Placental pericyte (primary cell): ENCODE measurements around the gene STXBP3. TPM values are rescaled to one million over a fixed set of nuclear protein-coding genes. Genes with fewer than 3 reads are reported as not detected.

ENCODE experiments used
- total RNA-seq: library from RNA; depleted of rRNA; stranded (reverse); fragments of >200 nt; gene quantifications from 2 replicates; pipeline ENCODE4 v1.2.3, GENCODE V29; 2012

STXBP3 gene, protein sequence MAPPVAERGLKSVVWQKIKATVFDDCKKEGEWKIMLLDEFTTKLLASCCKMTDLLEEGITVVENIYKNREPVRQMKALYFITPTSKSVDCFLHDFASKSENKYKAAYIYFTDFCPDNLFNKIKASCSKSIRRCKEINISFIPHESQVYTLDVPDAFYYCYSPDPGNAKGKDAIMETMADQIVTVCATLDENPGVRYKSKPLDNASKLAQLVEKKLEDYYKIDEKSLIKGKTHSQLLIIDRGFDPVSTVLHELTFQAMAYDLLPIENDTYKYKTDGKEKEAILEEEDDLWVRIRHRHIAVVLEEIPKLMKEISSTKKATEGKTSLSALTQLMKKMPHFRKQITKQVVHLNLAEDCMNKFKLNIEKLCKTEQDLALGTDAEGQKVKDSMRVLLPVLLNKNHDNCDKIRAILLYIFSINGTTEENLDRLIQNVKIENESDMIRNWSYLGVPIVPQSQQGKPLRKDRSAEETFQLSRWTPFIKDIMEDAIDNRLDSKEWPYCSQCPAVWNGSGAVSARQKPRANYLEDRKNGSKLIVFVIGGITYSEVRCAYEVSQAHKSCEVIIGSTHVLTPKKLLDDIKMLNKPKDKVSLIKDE
- total RNA-seq, result 42.9 and 46.0 TPM in 2 replicates

DNA sequence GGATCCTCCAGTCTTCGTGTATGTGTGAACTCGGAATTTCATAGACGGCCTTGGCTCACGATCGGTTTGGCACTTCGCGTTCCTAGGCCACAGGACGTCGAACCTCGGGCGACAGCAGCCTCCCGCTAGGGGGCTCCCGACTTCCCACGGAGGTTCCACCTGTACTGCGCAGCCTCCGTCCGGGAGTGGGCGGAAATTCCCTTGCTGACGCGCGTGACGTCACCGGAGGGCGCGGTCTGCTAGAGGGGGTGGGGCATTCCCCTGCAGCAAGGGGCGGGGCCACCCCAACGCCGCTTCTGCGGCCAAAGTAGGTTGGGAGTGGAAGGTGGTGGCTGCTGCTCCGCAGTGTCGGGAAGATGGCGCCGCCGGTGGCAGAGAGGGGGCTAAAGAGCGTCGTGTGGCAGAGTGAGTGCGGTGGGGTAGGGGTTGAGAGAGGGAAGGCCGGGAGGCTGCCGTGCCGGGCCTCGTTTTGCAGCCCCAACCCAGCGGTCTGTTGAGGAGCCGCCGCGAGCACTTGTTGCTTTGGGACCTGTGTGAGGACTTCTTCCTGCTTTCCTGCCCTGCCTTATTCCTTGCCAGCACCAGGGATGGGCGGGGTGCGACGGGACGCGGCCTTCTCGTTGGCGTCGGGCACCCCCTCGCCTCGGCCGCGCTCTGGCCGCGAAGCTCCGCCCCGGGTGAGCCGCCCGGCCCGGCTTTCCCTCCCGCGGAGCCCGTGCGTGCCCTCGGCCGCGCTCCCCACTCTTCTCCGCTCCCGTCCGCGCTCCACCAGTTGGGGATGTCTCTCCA, at the start of gene STXBP3:
STXBP3 (plus strand) TSS at position 293 of the 789 bp plus-strand sequence; CDS start at position 357, 64 bp downstream.

DNA sequence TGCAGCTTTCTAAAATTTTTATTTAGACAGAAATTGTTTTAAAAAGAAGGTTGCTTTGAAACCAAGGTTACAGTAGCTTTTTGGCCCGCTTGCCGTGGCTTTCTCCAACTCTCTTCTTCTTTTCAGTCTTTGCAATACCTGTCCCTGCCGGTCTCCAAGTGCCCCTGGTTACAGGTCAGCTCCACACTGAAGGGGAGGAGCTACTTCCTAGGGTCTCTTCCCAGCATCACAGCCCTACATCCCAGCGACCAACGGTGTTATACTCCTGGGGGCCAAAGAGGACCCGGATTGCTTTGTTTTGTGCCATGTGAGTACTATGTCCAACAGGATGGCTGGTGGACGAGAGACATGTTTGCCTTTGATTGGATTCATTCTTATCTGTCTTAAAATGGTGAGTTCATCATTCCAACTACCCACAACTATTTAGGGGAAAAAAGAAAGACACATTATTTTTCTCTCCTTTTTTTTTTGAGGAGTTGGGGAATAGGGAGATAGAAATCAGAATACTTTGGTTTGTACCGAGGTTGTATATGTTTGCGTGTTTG, 33.8 kb upstream of the STXBP3 start, which contains the start of gene FNDC7:
FNDC7 (plus strand) TSS at position 303 of the 545 bp plus-strand sequence; CDS start at position 329, 26 bp downstream.

DNA sequence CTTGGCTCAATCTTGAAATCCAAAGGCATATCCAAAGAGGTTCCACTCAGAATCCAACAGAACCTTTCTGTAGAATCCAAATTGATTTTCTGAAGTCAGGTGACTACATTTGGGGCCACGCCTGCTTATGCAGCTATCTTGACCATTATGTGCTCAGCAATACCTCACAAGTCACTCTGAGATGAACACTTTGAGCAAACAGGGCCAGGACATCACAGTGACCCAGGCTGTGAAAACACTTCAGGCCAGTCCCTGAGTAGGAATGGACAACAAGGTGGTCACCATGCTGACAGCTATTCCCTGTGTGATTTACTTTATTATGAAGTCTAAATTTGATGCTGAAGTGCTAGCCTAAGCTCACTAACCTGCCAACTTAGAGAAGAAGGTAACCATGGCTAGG, 110.5 kb downstream of the STXBP3 start, which contains the start of gene AKNAD1:
AKNAD1 (minus strand) TSS at position 101 of the 400 bp plus-strand sequence. CDS start 4,430 bp downstream, outside the sequence.

Other genes with a start within 250 kb of the STXBP3 start
- 8.5 and 18.0 TPM in 2 replicates for gene EEIG2, start 186.6 kb upstream of the STXBP3 start, total RNA-seq
- 2.8 and 8.6 TPM in 2 replicates for gene HENMT1, start 85.6 kb upstream of the STXBP3 start, total RNA-seq
- gene PRPF38B, start 54.4 kb upstream of the STXBP3 start, total RNA-seq, result 16.2 and 20.8 TPM in 2 replicates
- gene FNDC7, start 33.8 kb upstream of the STXBP3 start, total RNA-seq, result under 0.01 TPM in 1 of 2 replicates, not detected in the other
- gene AKNAD1, start 110.4 kb downstream of the STXBP3 start, total RNA-seq, result not detected in 2 replicates
- gene GPSM2, start 130.3 kb downstream of the STXBP3 start, total RNA-seq, result 6.8 and 38.8 TPM in 2 replicates
- 42.8 and 51.9 TPM in 2 replicates for gene CLCC1, start 216.8 kb downstream of the STXBP3 start, total RNA-seq